Measurements from ENCODE around the gene SMIM35.
"Not testable (repeated sequence)": the region's sequence is repeated elsewhere in the genome, so short reads cannot be mapped to it uniquely, and the experiment has no call there.

The SMIM35 gene

GRCh38 chr11:118078911-118079411 is 7.8 kb downstream of the SMIM35 start:
- H3K27me3 Mint-ChIP-seq: no peaks in the 10 kb centered on the region
- no peak overlapping the region for H3K4me3 Mint-ChIP-seq
- no peaks in the 10 kb centered on the region for H3K36me3 Mint-ChIP-seq (ENCODE audit: low read depth)
- H3K27ac Mint-ChIP-seq: no peak overlapping the region
- no peaks in the 10 kb centered on the region for H3K9me3 Mint-ChIP-seq
- no peaks in the 10 kb centered on the region for H3K4me1 Mint-ChIP-seq (ENCODE audit: low read depth)

GRCh38 chr11:118076754-118077281 is 9.9 kb downstream of the SMIM35 start, which contains the start of gene TMPRSS4:
TSS of gene TMPRSS4 (plus strand) at chr11:118077078. CDS start at chr11:118077303, 225 bp downstream.
- Mint-ChIP-seq H3K4me3 (no peak within 1 kb of the TSS), H3K9me3 (no peaks in the 10 kb centered on the region), H3K27me3 (no peaks in the 10 kb centered on the region), H3K27ac (no peak within 1 kb of the TSS), H3K36me3 (ENCODE audit: low read depth) (no peaks in the 10 kb centered on the region), H3K4me1 (ENCODE audit: low read depth) (peaks cover 2% of the 10 kb centered on the region)

DNA sequence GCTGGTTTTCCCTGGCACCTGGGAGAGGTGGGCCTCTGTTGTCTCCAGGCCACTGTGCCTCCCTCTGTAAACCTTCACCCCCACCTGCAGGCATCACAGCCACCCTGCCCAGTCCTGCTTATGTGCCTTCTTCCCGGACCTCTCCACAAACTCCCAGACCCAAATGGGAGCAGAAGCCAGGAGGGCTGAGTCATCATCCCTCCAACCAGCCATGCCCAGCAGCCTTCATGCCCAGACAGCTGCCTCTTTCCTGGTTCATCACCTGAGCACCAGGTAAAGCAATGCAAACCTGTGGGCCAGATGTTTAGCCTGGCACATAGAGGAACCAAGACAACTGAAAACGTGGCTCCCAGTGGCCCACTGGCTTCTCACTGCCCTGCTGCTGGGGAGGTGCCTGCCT is 12.0 kb downstream of the SMIM35 start:
- Mint-ChIP-seq H3K36me3 (ENCODE audit: low read depth) (no peaks in the 10 kb centered on the region), H3K4me1 (ENCODE audit: low read depth) (peaks cover 5% of the 10 kb centered on the region), H3K4me3 (no peak overlapping the region), H3K9me3 (no peaks in the 10 kb centered on the region), H3K27ac (no peak overlapping the region), H3K27me3 (no peaks in the 10 kb centered on the region)

GRCh38 chr11:118074091-118074685 is 12.6 kb downstream of the SMIM35 start:
- Mint-ChIP-seq H3K4me1 (ENCODE audit: low read depth) (peaks cover 6% of the 10 kb centered on the region), H3K9me3 (no peaks in the 10 kb centered on the region), H3K27ac (no peak overlapping the region), H3K27me3 (no peaks in the 10 kb centered on the region), H3K36me3 (ENCODE audit: low read depth) (no peaks in the 10 kb centered on the region), H3K4me3 (no peak overlapping the region)

DNA sequence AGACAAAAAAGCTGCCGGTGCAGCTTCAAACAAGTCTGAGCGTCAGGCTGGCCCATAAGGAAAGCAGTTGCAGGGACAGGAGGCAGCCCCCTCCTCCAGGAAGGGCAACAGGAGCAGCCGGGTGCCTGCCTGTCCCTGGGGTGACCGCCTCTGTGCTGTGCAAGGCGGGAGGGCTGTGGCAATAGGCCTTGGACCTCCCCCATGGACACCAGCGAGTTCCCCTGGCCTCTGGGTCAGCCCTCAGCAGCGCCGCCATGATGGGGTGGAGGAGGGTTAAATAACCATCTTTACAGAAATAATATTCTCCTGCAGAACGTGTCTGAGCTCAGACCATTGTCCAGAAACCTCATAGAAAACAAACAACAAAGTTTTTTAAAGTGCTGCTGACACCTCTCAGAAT is 13.2 kb downstream of the SMIM35 start:
- H3K36me3 Mint-ChIP-seq (ENCODE audit: low read depth): no peaks in the 10 kb centered on the region
- H3K4me1 Mint-ChIP-seq (ENCODE audit: low read depth): peaks cover 12% of the 10 kb centered on the region
- no peak overlapping the region for H3K4me3 Mint-ChIP-seq
- no peaks in the 10 kb centered on the region for H3K27me3 Mint-ChIP-seq
- H3K9me3 Mint-ChIP-seq: no peaks in the 10 kb centered on the region
- H3K27ac Mint-ChIP-seq: no peak overlapping the region

GRCh38 chr11:118071416-118072030 is 15.2 kb downstream of the SMIM35 start:
- Mint-ChIP-seq H3K36me3 (ENCODE audit: low read depth) (no peaks in the 10 kb centered on the region), H3K27me3 (no peaks in the 10 kb centered on the region), H3K4me1 (ENCODE audit: low read depth) (peaks cover 15% of the 10 kb centered on the region), H3K27ac (no peak overlapping the region), H3K9me3 (no peaks in the 10 kb centered on the region), H3K4me3 (no peak overlapping the region)

DNA sequence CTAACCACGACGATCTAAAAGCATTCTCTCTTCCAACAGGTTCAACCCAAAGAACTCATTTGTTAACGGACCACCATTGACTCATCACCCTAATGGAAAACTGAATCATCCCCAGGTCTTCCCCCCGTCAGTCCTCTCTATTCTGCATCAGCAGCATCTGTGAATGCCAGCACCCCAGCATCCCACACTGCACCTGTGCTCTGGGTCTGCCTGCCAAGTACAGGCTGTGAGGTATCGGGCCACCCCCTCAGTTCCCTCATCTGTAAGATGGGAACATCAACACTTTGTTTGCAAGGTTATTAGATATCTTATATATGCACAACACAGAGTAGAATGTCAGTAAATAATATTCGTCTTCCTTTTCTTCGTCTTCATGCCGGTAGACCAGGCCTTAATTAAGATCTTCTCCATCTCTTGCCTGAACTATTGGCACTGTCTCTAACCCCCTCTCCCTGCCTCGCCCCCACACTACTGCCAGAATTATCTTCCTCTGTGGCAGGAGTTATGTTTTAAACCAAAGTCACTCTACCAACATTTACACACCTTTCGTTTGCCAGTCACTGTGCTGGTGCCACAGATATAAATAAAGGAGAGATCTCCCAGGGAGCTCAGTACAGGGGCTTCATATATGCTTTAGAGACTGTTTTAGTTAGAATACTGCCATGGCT is 17.7 kb downstream of the SMIM35 start:
- no peaks in the 10 kb centered on the region for H3K9me3 Mint-ChIP-seq
- H3K4me3 Mint-ChIP-seq: no peak overlapping the region
- no peaks in the 10 kb centered on the region for H3K27me3 Mint-ChIP-seq
- H3K4me1 Mint-ChIP-seq (ENCODE audit: low read depth): peaks cover 15% of the 10 kb centered on the region
- no peak overlapping the region for H3K27ac Mint-ChIP-seq
- no peaks in the 10 kb centered on the region for H3K36me3 Mint-ChIP-seq (ENCODE audit: low read depth)

- no peak overlapping the region for H3K4me3 Mint-ChIP-seq
- H3K27me3 Mint-ChIP-seq: no peaks in the 10 kb centered on the region
- H3K4me1 Mint-ChIP-seq (ENCODE audit: low read depth): peaks cover 15% of the 10 kb centered on the region
- H3K36me3 Mint-ChIP-seq (ENCODE audit: low read depth): no peaks in the 10 kb centered on the region
- H3K27ac Mint-ChIP-seq: no peak overlapping the region
- no peaks in the 10 kb centered on the region for H3K9me3 Mint-ChIP-seq
These were observed 18.4 kb downstream of the SMIM35 start for GRCh38 chr11:118068206-118068944.

- no peaks in the 10 kb centered on the region for H3K9me3 Mint-ChIP-seq
- peaks cover 15% of the 10 kb centered on the region for H3K4me1 Mint-ChIP-seq (ENCODE audit: low read depth)
- no peaks in the 10 kb centered on the region for H3K36me3 Mint-ChIP-seq (ENCODE audit: low read depth)
- no peaks in the 10 kb centered on the region for H3K27me3 Mint-ChIP-seq
- no peak overlapping the region for H3K4me3 Mint-ChIP-seq
- H3K27ac Mint-ChIP-seq: no peak overlapping the region
These were observed 19.8 kb downstream of the SMIM35 start for GRCh38 chr11:118067006-118067405.

- no peak overlapping the region for H3K27ac Mint-ChIP-seq
- H3K4me3 Mint-ChIP-seq: no peak overlapping the region
- H3K36me3 Mint-ChIP-seq (ENCODE audit: low read depth): no peaks in the 10 kb centered on the region
- H3K27me3 Mint-ChIP-seq: no peaks in the 10 kb centered on the region
- peaks cover 10% of the 10 kb centered on the region for H3K4me1 Mint-ChIP-seq (ENCODE audit: low read depth)
- no peaks in the 10 kb centered on the region for H3K9me3 Mint-ChIP-seq
These were observed 21.4 kb downstream of the SMIM35 start for GRCh38 chr11:118065384-118065783.

GRCh38 chr11:118064956-118065355 is 21.8 kb downstream of the SMIM35 start:
- Mint-ChIP-seq H3K4me1 (ENCODE audit: low read depth) (peaks cover 10% of the 10 kb centered on the region), H3K36me3 (ENCODE audit: low read depth) (no peaks in the 10 kb centered on the region), H3K27ac (no peak overlapping the region), H3K4me3 (no peak overlapping the region), H3K27me3 (no peaks in the 10 kb centered on the region), H3K9me3 (no peaks in the 10 kb centered on the region)

GRCh38 chr11:118062631-118063030 is 24.1 kb downstream of the SMIM35 start:
- not testable (repeated sequence) for H3K27ac Mint-ChIP-seq, H3K4me3 Mint-ChIP-seq, H3K9me3 Mint-ChIP-seq

GRCh38 chr11:118062181-118062580 is 24.6 kb downstream of the SMIM35 start:
- H3K27ac Mint-ChIP-seq; H3K4me3 Mint-ChIP-seq; H3K9me3 Mint-ChIP-seq; H3K4me1 Mint-ChIP-seq (ENCODE audit: low read depth); H3K27me3 Mint-ChIP-seq; H3K36me3 Mint-ChIP-seq (ENCODE audit: low read depth): not testable (repeated sequence)

More at GRCh38 chr11:118062631-118063030, 24.1 kb downstream of the SMIM35 start:
- not testable (repeated sequence) for H3K36me3 Mint-ChIP-seq (ENCODE audit: low read depth); H3K4me1 Mint-ChIP-seq (ENCODE audit: low read depth); H3K27me3 Mint-ChIP-seq

DNA sequence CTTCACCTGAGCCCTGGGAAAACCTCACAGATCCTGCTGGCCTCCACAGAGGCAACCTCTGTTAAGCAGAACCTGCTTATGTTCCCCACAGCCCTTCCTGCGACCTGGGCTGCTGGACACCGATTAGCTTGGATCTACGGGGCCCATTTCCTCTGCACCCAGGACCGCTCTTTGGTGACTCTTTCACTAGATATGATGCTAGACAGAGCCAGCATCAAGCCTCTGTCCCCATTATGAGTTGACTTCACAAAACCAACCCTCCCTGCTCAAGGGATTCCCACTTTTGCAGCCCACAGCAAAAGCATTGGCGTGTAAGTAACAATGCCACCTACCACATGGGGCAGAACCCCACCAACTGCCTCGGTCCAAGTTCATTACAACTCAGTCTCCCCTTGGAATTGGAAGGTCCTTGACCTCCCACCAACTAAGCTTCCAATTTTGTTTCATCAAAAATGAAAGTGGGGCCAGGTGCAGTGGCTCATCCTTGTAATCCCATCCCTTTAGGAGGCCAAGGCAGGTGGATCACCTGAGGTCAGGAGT is 25.1 kb downstream of the SMIM35 start:
- Mint-ChIP-seq H3K9me3 (no peaks in the 10 kb centered on the region), H3K27me3 (peaks cover 7% of the 10 kb centered on the region), H3K4me3 (no peak overlapping the region), H3K36me3 (ENCODE audit: low read depth) (no peaks in the 10 kb centered on the region), H3K4me1 (ENCODE audit: low read depth) (no peaks in the 10 kb centered on the region), H3K27ac (no peak overlapping the region)

Data from stimulated activated naive CD8-positive, alpha-beta T cell treated with anti-CD3 and anti-CD28 coated beads, Interleukin-15, Interleukin-2, amounts not matched to agents 100 ng/mL and 50 ng/mL, for 24 hours (primary cell).